GM19395 (cell line): Measurements from ENCODE around the gene NDUFAF3.

Experiments
- ATAC-seq: cut with Tn5 transposase; IDR thresholded peaks from one replicate; pipeline ENCODE4 v1.9.1; 2021; ENCODE audit warnings: mild to moderate bottlenecking, moderate library complexity; ENCODE audit not compliant: unreplicated experiment

Gene NDUFAF3

DNA sequence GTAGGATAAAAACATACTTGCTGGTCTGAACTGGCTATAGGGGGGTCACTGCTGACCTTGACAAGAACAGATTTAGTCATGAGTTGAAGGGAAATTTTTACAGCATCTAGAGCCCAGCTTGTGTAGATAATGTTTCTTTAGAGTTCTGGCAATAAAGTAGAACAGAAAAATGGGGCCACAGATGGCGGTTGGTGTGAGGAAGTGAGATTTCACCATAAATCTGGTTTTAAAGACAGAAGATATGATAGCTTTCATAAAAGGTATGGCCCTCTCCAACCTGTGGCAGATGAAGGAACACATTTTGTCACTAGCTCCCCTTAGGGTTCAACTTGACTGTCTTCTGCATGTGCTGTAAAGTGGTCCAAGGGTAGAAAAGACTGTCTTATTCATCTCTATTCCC lies 31.6 kb downstream of the NDUFAF3 start:
- ATAC-seq = no peak

DNA sequence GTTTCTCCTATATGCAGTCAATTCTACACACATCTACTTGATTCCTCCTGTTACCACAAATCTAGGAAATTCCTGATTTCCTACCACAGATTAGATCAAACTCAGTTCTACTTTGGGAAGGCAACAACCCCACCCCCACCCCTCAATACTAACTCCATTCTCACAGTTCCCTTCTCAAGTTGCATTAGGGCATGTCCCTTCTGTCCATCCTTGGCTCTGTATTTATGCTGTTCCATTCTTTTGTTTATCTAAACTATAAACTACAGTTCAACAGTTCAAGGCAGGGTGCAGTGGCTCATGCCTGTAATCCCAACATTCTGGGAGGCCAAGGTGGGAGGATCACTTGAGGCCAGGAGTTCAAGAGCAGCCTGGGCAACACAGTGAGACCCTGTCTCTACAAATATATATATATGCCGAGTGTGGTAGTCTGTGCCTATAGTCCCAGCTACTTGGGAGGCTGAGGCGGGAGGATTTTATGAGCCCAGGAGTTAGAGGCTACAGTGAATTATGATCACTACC lies 32.5 kb downstream of the NDUFAF3 start:
- no peak for ATAC-seq

DNA sequence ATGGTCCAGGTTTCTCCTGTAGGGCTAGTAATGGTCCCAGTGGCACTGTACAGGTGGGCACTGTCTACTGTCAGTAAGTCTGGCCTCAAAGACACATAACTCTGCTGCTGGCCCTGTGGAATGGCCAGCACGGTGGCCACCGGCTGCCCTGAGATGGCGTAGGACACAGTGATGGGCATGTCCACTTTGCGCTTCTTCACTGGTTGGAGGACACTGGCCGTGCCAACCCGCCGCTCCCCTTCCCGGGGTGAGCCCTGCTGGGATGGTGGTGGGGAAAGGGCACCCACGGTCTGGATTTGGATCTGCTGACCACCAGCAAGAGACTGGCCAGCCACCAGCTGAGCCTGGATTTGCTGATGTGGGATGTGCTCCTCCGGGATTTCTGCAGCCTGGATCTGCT lies 35.3 kb downstream of the NDUFAF3 start:
- no peak for ATAC-seq

DNA sequence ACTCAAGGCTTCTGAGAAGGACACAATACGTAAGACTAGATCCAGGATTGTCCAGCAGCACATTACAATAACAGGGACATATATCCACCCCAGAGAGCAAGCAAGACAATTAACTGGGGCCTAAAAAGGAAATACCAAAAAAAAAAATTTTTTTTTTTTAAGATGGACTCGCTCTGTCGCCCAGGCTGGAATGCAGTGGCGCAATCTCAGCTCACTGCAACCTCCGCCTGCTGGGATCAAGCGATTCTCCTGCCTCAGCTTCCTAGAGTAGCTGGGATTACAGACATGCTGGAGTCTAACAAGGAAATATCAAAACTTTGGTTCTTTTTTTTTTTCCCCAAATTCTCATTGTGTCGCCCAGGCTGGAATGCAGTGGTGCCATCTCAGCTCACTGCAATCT lies 36.1 kb downstream of the NDUFAF3 start:
- ATAC-seq = no peak
